Progenitor cell of endocrine pancreas (in vitro differentiated cells): Measurements from ENCODE around the gene IGF1R. TPM values are rescaled to one million over a fixed set of nuclear protein-coding genes. Genes with fewer than 3 reads are reported as not detected.
A peak's percentile ranks its signal among the peaks of the same experiment; 100 is the strongest.

ENCODE experiments used
- DNase-seq: peaks from one replicate; pipeline ENCODE4 v3.0.0; 2021; ENCODE audit warnings: low spot score; ENCODE audit not compliant: unreplicated experiment
- H3K27ac Mint-ChIP-seq: 2 replicates; pipeline ENCODE4 v1.8.0; 2021; ENCODE audit warnings: mild to moderate bottlenecking, moderate library complexity, mixed read lengths
- H3K27me3 Mint-ChIP-seq: 2 replicates; pipeline ENCODE4 v1.8.0; 2021; ENCODE audit warnings: mixed read lengths
- H3K36me3 Mint-ChIP-seq: 2 replicates; pipeline ENCODE4 v1.8.0; 2022; ENCODE audit warnings: mixed read lengths; ENCODE audit not compliant: insufficient read depth
- H3K4me1 Mint-ChIP-seq: 2 replicates; pipeline ENCODE4 v1.8.0; 2021; ENCODE audit warnings: low read depth, mixed read lengths
- H3K4me3 Mint-ChIP-seq: 2 replicates; pipeline ENCODE4 v1.8.0; 2021; ENCODE audit warnings: low read depth, mild to moderate bottlenecking, moderate library complexity, mixed read lengths
- H3K9me3 Mint-ChIP-seq: 2 replicates; pipeline ENCODE4 v1.8.0; 2021; ENCODE audit warnings: low read depth, mixed read lengths
- CTCF ChIP-seq: fragments of 200-600 bp; sonication (generic); IDR thresholded peaks from one replicate; pipeline ENCODE4 v1.5.0; 2021; ENCODE audit warnings: antibody characterized with exemption, mild to moderate bottlenecking; ENCODE audit not compliant: unreplicated experiment
- total RNA-seq: library from RNA; stranded (reverse); gene quantifications from 2 replicates; pipeline ENCODE4 v1.2.1, GENCODE V29; 2021

IGF1R gene
- total RNA-seq, 1 donor from 2014 or later, result 106 TPM

DNA sequence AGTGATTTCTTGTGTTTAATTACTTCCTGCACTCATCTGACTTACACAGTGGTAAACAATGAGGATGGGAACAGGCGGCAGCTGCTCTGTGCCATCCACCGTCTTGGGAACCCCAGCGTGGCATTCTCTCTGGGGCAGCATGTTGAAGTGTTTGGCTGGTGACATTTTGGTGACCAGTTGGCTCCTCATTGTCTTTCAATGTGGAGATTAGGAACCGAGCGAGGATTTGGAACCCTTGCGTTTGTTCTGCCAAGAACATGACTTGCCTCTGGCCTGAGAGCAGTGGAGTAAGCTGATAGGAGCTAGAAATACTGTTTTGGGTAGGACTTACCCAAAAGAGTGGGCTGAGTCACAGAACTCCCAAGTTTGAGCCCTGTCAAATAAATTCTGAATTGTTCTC is 88.8 kb downstream of the IGF1R start:
- TF ChIP-seq CTCF, result no peak
- Mint-ChIP-seq H3K27ac (no peak overlapping the region), H3K4me3 (no peak overlapping the region), H3K4me1 (peaks cover 63% of the 10 kb centered on the region), H3K9me3 (no peaks in the 10 kb centered on the region), H3K36me3 (no peaks in the 10 kb centered on the region), H3K27me3 (no peaks in the 10 kb centered on the region)
- no peak for DNase-seq

GRCh38 chr15:98737721-98738120 is 89.4 kb downstream of the IGF1R start:
- H3K4me3 Mint-ChIP-seq, result no peak overlapping the region
- H3K4me1 Mint-ChIP-seq, result peaks cover 63% of the 10 kb centered on the region
- no peak for TF ChIP-seq CTCF
- H3K27me3 Mint-ChIP-seq, result no peaks in the 10 kb centered on the region
- peak overlapping the region; percentile 71 for H3K27ac Mint-ChIP-seq
- H3K9me3 Mint-ChIP-seq, result no peaks in the 10 kb centered on the region
- H3K36me3 Mint-ChIP-seq, result no peaks in the 10 kb centered on the region
- DNase-seq, result no peak

DNA sequence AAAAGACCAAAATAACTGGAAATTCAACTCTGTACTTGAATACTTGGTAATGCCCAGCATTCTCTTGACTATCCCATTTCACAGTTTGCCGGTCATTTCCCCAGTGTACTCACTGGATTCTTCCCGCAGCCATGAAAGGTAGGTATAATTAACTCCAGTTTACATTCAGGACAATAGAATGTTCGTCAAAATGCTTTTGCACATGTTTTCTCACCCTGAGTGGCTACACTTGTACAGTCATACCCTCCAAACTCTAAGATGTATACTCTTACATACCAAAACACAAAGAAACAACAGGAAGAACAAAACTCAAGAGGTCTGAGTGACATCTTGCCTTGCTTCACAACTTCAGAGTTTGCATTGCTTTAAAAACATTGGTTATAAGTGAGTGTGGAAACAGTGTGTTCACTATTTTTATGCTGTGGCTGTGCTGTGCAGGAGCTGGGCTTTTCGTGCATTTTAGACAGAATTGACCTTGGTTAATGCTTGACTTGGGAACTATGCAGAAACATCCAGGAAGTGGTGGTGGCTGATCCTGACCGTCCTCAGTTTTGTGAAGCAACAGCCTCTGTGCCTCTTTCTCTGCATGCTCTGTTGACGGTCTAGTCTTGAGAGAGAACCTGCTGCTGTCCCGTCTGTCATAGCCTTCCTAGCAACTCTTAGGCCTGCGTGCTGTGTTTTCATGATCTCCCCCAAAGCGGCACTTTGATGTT is 90.5 kb downstream of the IGF1R start:
- H3K4me1 Mint-ChIP-seq, result peaks cover 59% of the 10 kb centered on the region
- H3K4me3 Mint-ChIP-seq, result no peak overlapping the region
- no peaks in the 10 kb centered on the region for H3K27me3 Mint-ChIP-seq
- H3K9me3 Mint-ChIP-seq, result no peaks in the 10 kb centered on the region
- H3K27ac Mint-ChIP-seq, result peak overlapping the region; percentile 73
- TF ChIP-seq CTCF, result no peak
- no peak for DNase-seq
- H3K36me3 Mint-ChIP-seq, result no peaks in the 10 kb centered on the region

DNA sequence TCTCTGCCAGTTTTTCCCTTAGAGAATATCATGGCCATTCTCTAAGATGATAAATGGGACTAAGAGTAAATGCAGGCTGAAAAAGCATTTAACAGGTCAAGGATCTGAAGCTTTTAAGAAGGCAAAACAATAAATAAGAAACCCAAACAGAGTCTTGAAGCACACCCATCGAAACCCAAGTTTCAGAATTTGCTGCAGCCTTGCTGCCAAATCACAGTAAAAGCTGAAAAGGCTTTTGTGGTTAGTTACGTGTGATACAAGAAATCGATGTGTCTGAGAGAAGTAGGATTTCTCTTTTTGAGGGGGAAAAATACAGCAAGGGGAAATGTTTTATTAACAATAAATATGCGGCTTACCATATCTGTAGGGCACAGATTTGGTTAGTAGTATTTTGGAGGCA is 92.0 kb downstream of the IGF1R start:
- Mint-ChIP-seq H3K4me1 (peaks cover 59% of the 10 kb centered on the region), H3K27me3 (no peaks in the 10 kb centered on the region), H3K27ac (peak overlapping the region; percentile 37), H3K4me3 (no peak overlapping the region), H3K36me3 (no peaks in the 10 kb centered on the region), H3K9me3 (no peaks in the 10 kb centered on the region)
- no peak for TF ChIP-seq CTCF
- no peak for DNase-seq

- peaks cover 62% of the 10 kb centered on the region for H3K4me1 Mint-ChIP-seq
- no peak for TF ChIP-seq CTCF
- no peak for DNase-seq
- no peaks in the 10 kb centered on the region for H3K27me3 Mint-ChIP-seq
- no peaks in the 10 kb centered on the region for H3K36me3 Mint-ChIP-seq
- H3K27ac Mint-ChIP-seq, result no peak overlapping the region
- no peak overlapping the region for H3K4me3 Mint-ChIP-seq
- no peaks in the 10 kb centered on the region for H3K9me3 Mint-ChIP-seq
Observed at GRCh38 chr15:98740963-98741362, 92.6 kb downstream of the IGF1R start.
